Prostate gland (tissue), 2 donors: ENCODE measurements around the gene ARL5B. TPM values are rescaled to one million over a fixed set of nuclear protein-coding genes. Genes with fewer than 3 reads are reported as not detected.

ENCODE experiments used
- DNase-seq: peaks from one replicate; pipeline ENCODE4 v3.0.0-alpha.2; 2019; ENCODE audit warnings: low spot score
- H3K27ac ChIP-seq, 2 donors: fragments of 200-600 bp; sonication (generic); 2 replicates each; pipeline ENCODE4 v1.5.1; 2017 to 2019
- H3K27me3 ChIP-seq: fragments of 200-600 bp; sonication (generic); replicated peaks from 2 replicates; pipeline ENCODE4 v1.5.1; 2019; ENCODE audit not compliant: insufficient read depth
- H3K36me3 ChIP-seq, 2 donors: fragments of 200-600 bp; sonication (generic); 1 replicate in 1 of 2; 2 replicates in 1 of 2; pipeline versions ENCODE4 v1.5.1 to v1.8.1; 2017 to 2019
- H3K4me1 ChIP-seq: fragments of 200-600 bp; sonication (generic); replicated peaks from 2 replicates; pipeline ENCODE4 v1.5.1; 2019
- H3K4me3 ChIP-seq, 2 donors: fragments of 200-600 bp; sonication (generic); 2 replicates each; pipeline ENCODE4 v1.5.1; 2017 to 2019
- H3K9me3 ChIP-seq: fragments of 200-600 bp; sonication (generic); 2 replicates; pipeline ENCODE4 v1.5.1; 2017
- POLR2A ChIP-seq: fragments of 450-650 bp; IDR thresholded peaks from one replicate; pipeline ENCODE4 v1.6.1; 2016; ENCODE audit warnings: antibody characterized with exemption, mild to moderate bottlenecking
- POLR2AphosphoS5 ChIP-seq: sonication (generic); formaldehyde crosslinking; IDR thresholded peaks from one replicate; pipeline ENCODE4 v1.6.1; 2017; ENCODE audit warnings: antibody characterized with exemption
- WGBS: methylation state at CpG from one replicate; pipeline ENCODE4 v1.1.5; 2018; 5-methylcytosine and 5-hydroxymethylcytosine counted together
- intact Hi-C: fragments of 100-400 bp; cut with DNase I; formaldehyde crosslinking; loops from one replicate; pipeline ENCODE4 v1.14.2; 2022
- total RNA-seq, 2 donors: library from RNA; depleted of rRNA; stranded (reverse); fragments of >200 nt; gene quantifications; one replicate each; pipeline ENCODE4 v1.1.0, GENCODE V29; 2016
- TF ChIP-seq, protein P1 (sequence below), 4 experiments: fragments of 200-600 bp in 2 of 4; fragments of 450-650 bp in 2 of 4; sonication (generic) in 2 of 4; IDR thresholded peaks; 1 replicate in 3 of 4; 2 replicates in 1 of 4; pipeline ENCODE4 v1.5.1; 2016 to 2019; ENCODE audit warnings: antibody characterized with exemption in 4 of 4, mild to moderate bottlenecking in 2 of 4, moderate library complexity in 2 of 4

ARL5B gene
- total RNA-seq, 2 donors from 2014 or later: 10.7 to 14.5 TPM

DNA sequence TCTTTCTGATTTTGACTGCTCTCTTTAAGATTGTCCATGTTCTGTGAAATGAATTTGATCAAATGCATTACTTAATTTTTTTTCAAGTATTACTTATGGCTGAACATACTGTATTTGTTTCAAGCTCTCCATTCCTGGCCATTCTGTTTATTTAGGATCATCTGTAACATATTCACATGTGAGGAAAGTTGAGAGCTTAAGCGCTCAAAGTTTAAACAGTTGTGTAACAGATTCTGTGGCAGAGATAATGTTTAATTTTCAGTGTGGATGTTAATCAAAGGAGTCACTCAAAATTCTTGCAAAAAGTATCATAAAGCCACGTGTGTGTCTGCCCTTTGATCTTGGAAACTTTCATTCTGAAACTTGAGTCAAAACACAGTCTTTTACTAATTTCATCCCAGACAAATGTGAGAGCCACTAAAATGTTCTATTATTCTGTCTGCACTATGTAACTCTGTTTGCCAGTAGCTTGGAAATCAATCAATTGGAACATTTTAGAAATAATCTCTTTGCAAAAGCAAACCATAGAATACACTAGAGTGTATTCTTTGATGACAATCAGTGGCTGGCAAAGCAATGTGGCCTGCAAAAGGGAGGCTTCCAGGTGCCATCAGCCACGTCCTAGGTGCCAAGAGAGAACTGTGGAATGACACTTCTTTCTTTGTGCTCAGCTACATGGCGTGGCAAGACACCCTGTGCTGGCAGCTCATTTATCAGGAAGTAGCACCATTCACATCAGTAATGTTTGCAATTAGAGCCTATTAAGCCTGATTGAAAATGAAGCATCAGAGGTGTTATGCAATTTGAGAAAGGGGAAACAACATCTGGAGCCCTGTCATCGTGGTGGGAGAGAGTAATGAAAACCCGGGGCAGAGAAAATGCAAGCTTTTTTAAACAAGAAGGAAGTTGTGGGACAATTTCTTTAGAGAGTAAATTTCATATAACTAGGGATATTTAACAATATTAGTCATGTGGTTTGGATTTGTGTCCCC lies 40.9 kb downstream of the ARL5B start:
- no peak overlapping the region for H3K4me3 ChIP-seq
- H3K9me3 ChIP-seq: no peaks in the 10 kb centered on the region
- H3K36me3 ChIP-seq: no peaks in the 10 kb centered on the region
- H3K4me1 ChIP-seq: no peaks in the 10 kb centered on the region
- no peak for DNase-seq
- no peaks in the 10 kb centered on the region for H3K27me3 ChIP-seq
- intact Hi-C loops: no loop called here
- TF ChIP-seq POLR2AphosphoS5 (no peak), POLR2A (no peak)
- TF ChIP-seq, protein P1, sequence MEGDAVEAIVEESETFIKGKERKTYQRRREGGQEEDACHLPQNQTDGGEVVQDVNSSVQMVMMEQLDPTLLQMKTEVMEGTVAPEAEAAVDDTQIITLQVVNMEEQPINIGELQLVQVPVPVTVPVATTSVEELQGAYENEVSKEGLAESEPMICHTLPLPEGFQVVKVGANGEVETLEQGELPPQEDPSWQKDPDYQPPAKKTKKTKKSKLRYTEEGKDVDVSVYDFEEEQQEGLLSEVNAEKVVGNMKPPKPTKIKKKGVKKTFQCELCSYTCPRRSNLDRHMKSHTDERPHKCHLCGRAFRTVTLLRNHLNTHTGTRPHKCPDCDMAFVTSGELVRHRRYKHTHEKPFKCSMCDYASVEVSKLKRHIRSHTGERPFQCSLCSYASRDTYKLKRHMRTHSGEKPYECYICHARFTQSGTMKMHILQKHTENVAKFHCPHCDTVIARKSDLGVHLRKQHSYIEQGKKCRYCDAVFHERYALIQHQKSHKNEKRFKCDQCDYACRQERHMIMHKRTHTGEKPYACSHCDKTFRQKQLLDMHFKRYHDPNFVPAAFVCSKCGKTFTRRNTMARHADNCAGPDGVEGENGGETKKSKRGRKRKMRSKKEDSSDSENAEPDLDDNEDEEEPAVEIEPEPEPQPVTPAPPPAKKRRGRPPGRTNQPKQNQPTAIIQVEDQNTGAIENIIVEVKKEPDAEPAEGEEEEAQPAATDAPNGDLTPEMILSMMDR (IDR thresholded peaks at IDR 0.05): no peak
- no peak overlapping the region for H3K27ac ChIP-seq
- WGBS: 47% methylated on average over 6 of the region's 6 CpGs

DNA sequence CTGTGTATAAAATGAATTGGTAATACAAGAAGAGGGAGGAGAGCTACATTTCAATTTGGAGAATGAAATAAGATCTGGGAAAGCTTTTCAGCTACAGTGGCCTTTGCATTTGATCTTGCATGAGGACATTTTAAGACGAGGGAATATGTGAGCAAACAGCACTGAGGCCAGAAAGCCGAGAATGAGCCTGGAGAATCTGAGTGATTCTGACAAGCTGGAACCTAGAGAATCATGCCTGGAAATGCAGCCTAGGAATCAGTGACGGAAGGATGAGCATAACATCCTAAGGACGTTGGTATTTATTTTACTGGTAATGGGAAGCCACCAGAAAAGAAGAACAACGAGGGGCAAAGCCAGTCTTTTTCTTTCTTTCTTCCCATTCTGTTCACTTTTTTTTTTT lies 44.3 kb downstream of the ARL5B start:
- H3K9me3 ChIP-seq: no peaks in the 10 kb centered on the region
- 58% methylated on average over 5 of the region's 5 CpGs for WGBS
- H3K27me3 ChIP-seq: no peaks in the 10 kb centered on the region
- H3K27ac ChIP-seq: no peak overlapping the region
- H3K4me3 ChIP-seq: no peak overlapping the region
- TF ChIP-seq, protein P1 (IDR thresholded peaks at IDR 0.05): no peak
- TF ChIP-seq POLR2A: no peak
- TF ChIP-seq POLR2AphosphoS5: no peak
- no peaks in the 10 kb centered on the region for H3K4me1 ChIP-seq
- no peaks in the 10 kb centered on the region for H3K36me3 ChIP-seq
- DNase-seq: no peak
- intact Hi-C loops: no loop called here

DNA sequence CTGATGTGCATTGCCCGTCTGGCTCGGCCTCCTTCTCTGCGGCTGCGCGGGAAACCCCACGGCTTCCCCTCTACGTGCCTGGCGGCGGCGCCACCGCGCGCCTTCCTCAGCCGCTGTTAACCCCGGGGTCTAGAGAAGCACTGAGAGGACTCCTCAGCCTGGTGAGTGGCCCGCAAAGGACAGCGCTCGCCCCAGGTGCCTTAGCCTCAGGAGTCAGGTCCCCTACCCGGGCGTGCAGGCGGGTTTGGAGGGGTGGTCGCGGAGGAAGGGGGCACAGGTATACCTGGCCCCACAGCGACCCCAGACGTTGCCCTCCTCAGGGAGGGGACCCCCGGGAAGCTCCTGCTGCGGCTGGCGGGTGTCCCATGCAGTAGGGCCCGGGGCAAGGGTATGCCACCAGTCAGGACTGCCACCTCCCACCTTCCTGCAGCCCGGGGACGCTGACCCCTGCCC lies 51.0 kb downstream of the ARL5B start:
- intact Hi-C loops: no loop called here
- 86% methylated on average over 31 of the region's 31 CpGs for WGBS
- Histone ChIP-seq H3K27ac (no peak overlapping the region), H3K27me3 (no peaks in the 10 kb centered on the region), H3K4me1 (no peaks in the 10 kb centered on the region), H3K4me3 (no peak overlapping the region), H3K36me3 (no peaks in the 10 kb centered on the region), H3K9me3 (no peaks in the 10 kb centered on the region)
- TF ChIP-seq POLR2A: no peak
- DNase-seq: no peak

DNA sequence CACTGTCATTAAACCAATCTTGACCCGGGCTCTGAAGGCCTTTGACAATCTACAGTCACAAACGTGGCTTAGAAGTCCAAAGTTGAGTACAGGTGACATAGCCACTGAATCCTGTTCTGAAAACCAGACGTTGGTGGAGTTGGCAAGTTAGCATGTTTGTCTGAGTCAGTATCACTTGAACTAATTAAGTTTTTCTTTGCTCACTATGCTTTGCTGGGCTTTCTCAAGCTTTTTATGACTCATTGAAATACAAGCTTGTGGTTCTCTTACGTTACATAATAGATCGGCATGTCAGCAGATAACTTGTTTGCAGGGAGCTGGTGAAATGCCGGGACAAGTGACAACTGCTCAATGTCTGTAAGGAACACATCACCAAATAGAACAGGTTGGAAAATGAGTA lies 53.8 kb downstream of the ARL5B start:
- 33% methylated on average over 6 of the region's 6 CpGs for WGBS
- Histone ChIP-seq H3K4me1 (no peaks in the 10 kb centered on the region), H3K27ac (no peak overlapping the region), H3K4me3 (no peak overlapping the region), H3K27me3 (no peaks in the 10 kb centered on the region), H3K36me3 (no peaks in the 10 kb centered on the region), H3K9me3 (no peaks in the 10 kb centered on the region)
- no peak for DNase-seq
- intact Hi-C loops: no loop called here
- TF ChIP-seq, protein P1 (IDR thresholded peaks at IDR 0.05): no peak
- no peak for TF ChIP-seq POLR2AphosphoS5
- TF ChIP-seq POLR2A: no peak

DNA sequence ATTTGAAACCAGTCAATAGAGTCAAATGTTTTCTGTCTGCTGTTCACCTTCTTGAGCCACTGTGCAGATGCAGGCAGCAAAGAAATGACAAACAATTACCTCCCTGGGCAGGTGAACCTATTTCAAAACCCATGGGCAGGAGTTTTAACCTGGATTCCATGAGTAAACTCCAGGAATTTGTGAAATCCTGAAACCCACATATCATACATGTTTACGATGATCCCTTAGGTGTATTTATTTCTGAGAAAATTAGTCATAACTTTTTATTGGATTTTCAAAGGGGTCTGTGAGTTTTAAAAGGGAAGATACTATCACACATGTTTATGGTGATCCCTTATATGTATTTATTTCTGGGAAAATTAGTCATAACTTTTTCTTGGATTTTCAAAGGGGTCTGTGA lies 59.8 kb downstream of the ARL5B start:
- intact Hi-C loops: no loop called here
- Histone ChIP-seq H3K36me3 (no peaks in the 10 kb centered on the region), H3K27ac (no peak overlapping the region), H3K4me1 (no peaks in the 10 kb centered on the region), H3K4me3 (no peak overlapping the region), H3K9me3 (no peaks in the 10 kb centered on the region), H3K27me3 (no peaks in the 10 kb centered on the region)
- 46% methylated on average over 1 of the region's 1 CpG for WGBS
- TF ChIP-seq POLR2A: no peak
- no peak for TF ChIP-seq POLR2AphosphoS5
- TF ChIP-seq, protein P1 (IDR thresholded peaks at IDR 0.05): no peak
- DNase-seq: no peak
